ENCODE measurements around the gene MAN1B1.

MAN1B1 gene

DNA sequence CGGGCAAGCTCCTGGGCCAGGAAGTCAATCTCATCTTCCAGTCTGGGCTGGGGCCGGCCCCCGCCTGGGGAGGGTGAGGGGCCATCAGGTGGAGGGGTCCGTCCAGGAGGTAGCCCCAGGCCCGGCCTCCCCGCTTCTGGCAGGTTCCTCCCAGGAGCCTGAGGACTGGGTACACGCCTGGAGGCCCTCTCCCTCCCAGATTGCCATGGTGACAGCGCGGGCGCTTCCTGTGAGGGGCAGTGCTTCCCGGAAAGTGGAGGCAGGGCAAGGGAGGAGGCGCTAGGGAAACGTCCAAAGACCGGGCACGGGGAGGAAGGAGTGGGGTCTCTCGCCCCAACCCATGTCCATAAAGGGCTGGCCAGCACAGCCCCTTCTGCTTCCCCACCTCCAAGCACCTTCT lies 45.7 kb upstream of the MAN1B1 start:
- no peak for TF ChIP-seq CTCF (IDR thresholded peaks at IDR 0.05; ENCODE audit: insufficient read depth, missing control alignments)
- DNase-seq (ENCODE audit: insufficient read length, low spot score) = no peak
- no peak for FAIRE-seq

- FAIRE-seq (no peak), DNase-seq (ENCODE audit: insufficient read length, low spot score) (no peak)
- TF ChIP-seq CTCF (IDR thresholded peaks at IDR 0.05; ENCODE audit: insufficient read depth, missing control alignments) = no peak
Measured at GRCh38 chr9:137042751-137043727, 43.7 kb upstream of the MAN1B1 start.

DNA sequence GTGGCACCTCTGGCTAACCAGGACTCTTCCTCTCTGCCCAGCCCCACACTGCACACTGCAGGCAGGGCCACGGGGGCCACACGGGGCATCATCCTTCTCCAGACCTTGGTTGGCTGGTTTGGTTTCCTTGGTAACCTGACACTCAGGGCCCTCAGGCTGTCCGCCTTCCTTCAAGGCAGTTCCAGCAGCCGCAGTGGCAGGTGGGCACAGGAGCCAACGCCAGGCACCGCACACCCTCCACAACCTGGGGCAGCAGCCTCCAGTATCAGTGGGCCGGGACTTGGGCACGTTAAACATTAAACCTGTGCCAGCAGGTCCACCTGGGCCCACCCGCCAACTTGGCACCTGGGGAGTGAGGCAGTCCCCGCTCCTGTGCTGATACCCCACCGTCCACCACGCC lies 42.7 kb upstream of the MAN1B1 start:
- DNase-seq (ENCODE audit: insufficient read length, low spot score) = no peak
- no peak for FAIRE-seq
- no peak for TF ChIP-seq CTCF (IDR thresholded peaks at IDR 0.05; ENCODE audit: insufficient read depth, missing control alignments)

DNA sequence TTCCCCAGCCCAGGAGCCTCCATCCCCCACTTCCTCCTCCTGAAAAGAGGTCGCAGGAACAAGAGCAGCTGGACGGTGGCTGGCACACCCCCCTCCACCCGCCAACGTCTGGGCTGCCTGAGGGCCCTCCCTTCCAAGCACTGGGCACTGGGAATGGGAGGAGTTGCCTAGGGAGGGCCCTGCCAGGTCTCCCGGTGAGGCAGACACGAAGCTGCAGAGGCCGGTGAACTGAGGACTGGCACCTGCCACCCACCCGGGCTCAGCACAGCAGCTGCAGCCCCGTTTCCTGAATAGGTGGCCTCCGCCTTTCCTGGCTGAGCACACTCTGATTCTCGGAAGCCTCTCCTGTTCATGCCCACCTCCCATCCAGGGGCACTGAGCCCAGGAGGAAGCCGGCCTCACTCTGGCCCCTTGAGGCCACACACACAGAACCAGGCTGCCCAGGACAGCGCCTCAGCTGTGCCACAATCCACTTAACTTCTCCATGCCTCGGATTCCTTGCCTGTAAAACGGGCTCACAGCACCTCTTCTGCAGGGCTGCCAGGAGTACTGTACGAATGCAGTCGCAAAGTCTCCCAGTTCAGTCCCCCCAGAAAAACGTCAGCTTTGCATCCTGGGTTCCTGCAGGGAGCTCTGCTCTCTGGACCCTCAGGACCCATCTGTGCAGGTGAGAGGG lies 42.1 kb upstream of the MAN1B1 start:
- FAIRE-seq = no peak
- TF ChIP-seq CTCF (IDR thresholded peaks at IDR 0.05; ENCODE audit: insufficient read depth, missing control alignments) = no peak
- DNase-seq (ENCODE audit: insufficient read length, low spot score) = no peak

- no peak for DNase-seq (ENCODE audit: insufficient read length, low spot score)
- no peak for FAIRE-seq
Measured at GRCh38 chr9:137045294-137046087, 41.3 kb upstream of the MAN1B1 start.

More at GRCh38 chr9:137045294-137046087, 41.3 kb upstream of the MAN1B1 start:
- no peak for TF ChIP-seq CTCF (IDR thresholded peaks at IDR 0.05; ENCODE audit: insufficient read depth, missing control alignments)
